NB4 (cell line): Measurements from ENCODE around the gene RETSAT.

Experiments
- DNase-seq: peaks from one replicate; pipeline ENCODE4 v3.0.0; 2010; ENCODE audit warnings: low read depth
- H3K4me3 ChIP-seq: one replicate; pipeline ENCODE4 v1.5.1; 2011; ENCODE audit warnings: mild to moderate bottlenecking, low read depth, low read length, moderate library complexity
- CTCF ChIP-seq: IDR thresholded peaks from one replicate; pipeline ENCODE4 v1.5.1; 2012; ENCODE audit warnings: low read depth, low read length
- MAX ChIP-seq: IDR thresholded peaks from 2 replicates; pipeline ENCODE4 v1.6.1; 2011; ENCODE audit warnings: low read depth, low read length
- MYC ChIP-seq: IDR thresholded peaks from 2 replicates; pipeline ENCODE4 v1.6.1; 2011; ENCODE audit warnings: low read depth, low read length
- POLR2A ChIP-seq: IDR thresholded peaks from 2 replicates; pipeline ENCODE4 v1.6.1; 2011; ENCODE audit warnings: mild to moderate bottlenecking; ENCODE audit not compliant: insufficient read length; ENCODE audit errors: extremely low read depth

RETSAT gene

GRCh38 chr2:85399183-85399455, 44.8 kb upstream of the RETSAT start:
- no peak overlapping the region for H3K4me3 ChIP-seq
- no peak for DNase-seq
- no peak for TF ChIP-seq MAX
- no peak for TF ChIP-seq POLR2A
- TF ChIP-seq CTCF, result no peak
- no peak for TF ChIP-seq MYC

GRCh38 chr2:85398426-85399182, 44.3 kb upstream of the RETSAT start:
- H3K4me3 ChIP-seq, result no peak overlapping the region
- TF ChIP-seq POLR2A, result no peak
- TF ChIP-seq MYC, result no peak
- TF ChIP-seq MAX, result no peak
- TF ChIP-seq CTCF, result no peak
- no peak for DNase-seq

GRCh38 chr2:85397925-85398331, 43.6 kb upstream of the RETSAT start:
- TF ChIP-seq CTCF, result no peak
- TF ChIP-seq MYC, result no peak
- TF ChIP-seq POLR2A, result no peak
- TF ChIP-seq MAX, result no peak
- no peak for DNase-seq
- no peak overlapping the region for H3K4me3 ChIP-seq

GRCh38 chr2:85396531-85397470, 42.5 kb upstream of the RETSAT start:
- no peak for TF ChIP-seq CTCF
- TF ChIP-seq POLR2A, result no peak
- TF ChIP-seq MAX, result no peak
- no peak for TF ChIP-seq MYC
- DNase-seq, result no peak
- H3K4me3 ChIP-seq, result no peak overlapping the region

GRCh38 chr2:85395912-85396475, 41.7 kb upstream of the RETSAT start:
- DNase-seq, result no peak
- no peak overlapping the region for H3K4me3 ChIP-seq
- TF ChIP-seq POLR2A (no peak), CTCF (no peak), MAX (no peak), MYC (no peak)
